Heart left ventricle (tissue), 13 donors: ENCODE data around the gene CD28.

ENCODE experiments used
- POLR2A ChIP-seq, 2 donors: fragments of 450-650 bp; IDR thresholded peaks; one replicate each; pipeline ENCODE4 v1.6.1; 2017; ENCODE audit warnings: antibody characterized with exemption in 2 of 2, mild to moderate bottlenecking in 2 of 2, moderate library complexity in 2 of 2
- TF ChIP-seq, protein P1 (sequence below), 12 donors: fragments of 200-600 bp; sonication (generic) in 4 of 12; IDR thresholded peaks; one replicate each; pipeline versions ENCODE4 v1.5.0 to v1.8.0; 2018 to 2022; ENCODE audit warnings: antibody characterized with exemption in 12 of 12, mild to moderate bottlenecking in 5 of 12
- donor health status: ischemic (EF 13 %, LVEDD 7.1; RV severe dilation, severe dysfunction).
- donor health status: DM: no; HTN: yes; CAD: no.
- donor health status: DM: no; HTN: no; CAD: no.
- donor health status: ischemic (EF 25% LVEDD 6.9; RV normal size, moderate dysfunction).
- donor health status: ischemic (EF 25% LVEDD 5.7; RV mildly dilated, moderate dysfunction).
- donor health status: ischemic (EF 35%, LVEDD 5.7; RV mildly dilated, moderate dysfunction).
- donor health status: nonischemic (EF 11% LVEDD 7.7; RV severe dilation, severe dysfunction).
- donor health status: DM: yes; HTN: yes; CAD: no.
- donor health status: PGD.
- donor health status: ischemic (EF 29% LVEDD 5.4; RV normal size, mild dysfunction).
- donor health status: nonischemic (EF 23%, LVEDD 6.1; RV moderate dilation, normal function).

DNA sequence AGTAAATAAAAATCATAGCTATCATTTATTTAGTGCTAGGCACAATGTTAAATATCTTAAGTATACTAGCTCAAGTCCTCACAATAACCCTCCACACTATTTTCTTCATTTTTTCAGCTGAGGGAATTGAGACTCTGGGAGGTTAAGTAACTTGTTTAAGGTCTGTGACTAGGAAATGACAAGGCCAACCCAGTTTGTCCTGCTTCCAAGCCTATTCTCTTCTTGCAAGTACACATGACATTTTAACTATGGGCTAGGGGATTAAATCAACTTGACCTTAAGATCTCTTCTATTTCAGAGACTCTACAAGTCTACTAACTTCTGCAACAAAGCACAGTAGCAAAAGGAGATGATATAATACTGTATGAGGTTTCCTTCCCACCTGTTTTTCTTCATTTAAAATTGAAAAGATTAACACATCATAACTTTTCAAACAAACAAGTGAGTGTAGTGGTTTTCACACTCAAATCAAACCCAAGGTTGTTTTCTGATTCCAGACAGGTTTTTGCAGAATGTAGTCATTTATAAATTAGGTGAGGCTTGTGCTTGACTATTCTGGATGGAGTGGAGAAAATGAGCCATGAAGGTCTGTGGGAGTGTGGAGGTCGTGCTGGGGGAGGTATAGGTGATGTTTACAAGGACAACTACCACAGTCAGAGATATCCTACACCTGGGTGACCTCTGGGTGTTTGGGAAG, 57.0 kb downstream of the CD28 start:
- TF ChIP-seq, protein P1, sequence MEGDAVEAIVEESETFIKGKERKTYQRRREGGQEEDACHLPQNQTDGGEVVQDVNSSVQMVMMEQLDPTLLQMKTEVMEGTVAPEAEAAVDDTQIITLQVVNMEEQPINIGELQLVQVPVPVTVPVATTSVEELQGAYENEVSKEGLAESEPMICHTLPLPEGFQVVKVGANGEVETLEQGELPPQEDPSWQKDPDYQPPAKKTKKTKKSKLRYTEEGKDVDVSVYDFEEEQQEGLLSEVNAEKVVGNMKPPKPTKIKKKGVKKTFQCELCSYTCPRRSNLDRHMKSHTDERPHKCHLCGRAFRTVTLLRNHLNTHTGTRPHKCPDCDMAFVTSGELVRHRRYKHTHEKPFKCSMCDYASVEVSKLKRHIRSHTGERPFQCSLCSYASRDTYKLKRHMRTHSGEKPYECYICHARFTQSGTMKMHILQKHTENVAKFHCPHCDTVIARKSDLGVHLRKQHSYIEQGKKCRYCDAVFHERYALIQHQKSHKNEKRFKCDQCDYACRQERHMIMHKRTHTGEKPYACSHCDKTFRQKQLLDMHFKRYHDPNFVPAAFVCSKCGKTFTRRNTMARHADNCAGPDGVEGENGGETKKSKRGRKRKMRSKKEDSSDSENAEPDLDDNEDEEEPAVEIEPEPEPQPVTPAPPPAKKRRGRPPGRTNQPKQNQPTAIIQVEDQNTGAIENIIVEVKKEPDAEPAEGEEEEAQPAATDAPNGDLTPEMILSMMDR (IDR thresholded peaks at IDR 0.05), result no peak
- no peak for TF ChIP-seq POLR2A (IDR thresholded peaks at IDR 0.05)
